GM23338 (cell line): ENCODE measurements around the gene NLE1. TPM values are rescaled to one million over a fixed set of nuclear protein-coding genes. Genes with fewer than 3 reads are reported as not detected.

Experiments used
- ATAC-seq: fragments of 200-7000 bp; cut with Tn5 transposase; 3 replicates; pipeline ENCODE4 v1.9.1; 2020
- DNase-seq: peaks from one replicate; pipeline ENCODE4 v3.0.0-alpha.2; 2015; ENCODE audit warnings: low spot score
- H2AFZ ChIP-seq: fragments of 200-600 bp; sonication (generic); 2 replicates; pipeline ENCODE4 v1.8.0; 2016; ENCODE audit warnings: antibody characterized with exemption, mild to moderate bottlenecking, moderate library complexity
- H3F3A ChIP-seq: fragments of 200-600 bp; sonication (generic); replicated peaks from 2 replicates; pipeline ENCODE4 v1.8.0; 2017; ENCODE audit warnings: antibody characterized with exemption, mixed run types, low read depth
- H3K27ac ChIP-seq: fragments of 200-600 bp; sonication (generic); 2 replicates; pipeline ENCODE4 v1.6.1; 2016; ENCODE audit warnings: low read depth
- H3K27me3 ChIP-seq: fragments of 200-600 bp; sonication (generic); 2 replicates; pipeline ENCODE4 v1.8.0; 2016; ENCODE audit warnings: mild to moderate bottlenecking, mixed run types, moderate library complexity; ENCODE audit not compliant: insufficient read depth
- H3K36me3 ChIP-seq: fragments of 200-600 bp; sonication (generic); 2 replicates; pipeline ENCODE4 v1.8.0; 2016; ENCODE audit warnings: mild to moderate bottlenecking; ENCODE audit not compliant: insufficient read depth
- H3K4me1 ChIP-seq: fragments of 200-600 bp; sonication (generic); 2 replicates; pipeline ENCODE4 v1.8.0; 2016; ENCODE audit warnings: mild to moderate bottlenecking, moderate library complexity; ENCODE audit not compliant: insufficient read depth
- H3K4me2 ChIP-seq: fragments of 200-600 bp; sonication (generic); 2 replicates; pipeline ENCODE4 v1.7.1; 2017; ENCODE audit warnings: mixed run types
- H3K4me3 ChIP-seq: fragments of 200-600 bp; sonication (generic); 2 replicates; pipeline ENCODE4 v1.6.1; 2016; ENCODE audit warnings: mixed run types
- H3K79me2 ChIP-seq: fragments of 200-600 bp; sonication (generic); replicated peaks from 2 replicates; pipeline ENCODE4 v1.8.0; 2017; ENCODE audit warnings: mild to moderate bottlenecking; ENCODE audit not compliant: insufficient read depth
- H3K9me2 ChIP-seq: fragments of 200-600 bp; sonication (generic); 2 replicates; pipeline ENCODE4 v1.8.0; 2017; ENCODE audit not compliant: insufficient read depth
- H4K20me1 ChIP-seq: fragments of 200-600 bp; sonication (generic); replicated peaks from 2 replicates; pipeline ENCODE4 v1.8.0; 2017; ENCODE audit warnings: mild to moderate bottlenecking; ENCODE audit not compliant: insufficient read depth
- H3K27ac Mint-ChIP-seq: 2 replicates; pipeline ENCODE4 v1.8.0; 2020; ENCODE audit warnings: inconsistent platforms, mild to moderate bottlenecking, moderate library complexity, mixed read lengths
- H3K27me3 Mint-ChIP-seq: 3 replicates; pipeline ENCODE4 v1.8.0; 2022; ENCODE audit warnings: low read depth, mild to moderate bottlenecking, moderate library complexity, mixed read lengths, inconsistent platforms; ENCODE audit not compliant: insufficient read depth, poor library complexity
- H3K36me3 Mint-ChIP-seq: 3 replicates; pipeline ENCODE4 v1.8.0; 2021; ENCODE audit warnings: low read depth, mild to moderate bottlenecking, inconsistent platforms, moderate library complexity, mixed read lengths
- H3K4me1 Mint-ChIP-seq: 3 replicates; pipeline ENCODE4 v1.8.0; 2020; ENCODE audit warnings: mild to moderate bottlenecking, inconsistent platforms, mixed read lengths
- H3K4me3 Mint-ChIP-seq: 3 replicates; pipeline ENCODE4 v1.8.0; 2021; ENCODE audit warnings: moderate library complexity, mild to moderate bottlenecking, inconsistent platforms, mixed read lengths
- H3K9me3 Mint-ChIP-seq: 3 replicates; pipeline ENCODE4 v1.8.0; 2020; ENCODE audit warnings: moderate library complexity, mild to moderate bottlenecking, inconsistent platforms, mixed read lengths
- CREB1 ChIP-seq: fragments of 250-450 bp; sonication (Bioruptor Pico); IDR thresholded peaks from 2 replicates; pipeline ENCODE4 v1.5.0; 2020; ENCODE audit warnings: low read depth, mild to moderate bottlenecking, moderate library complexity
- ETS1 ChIP-seq: IDR thresholded peaks from 2 replicates; pipeline ENCODE4 v1.6.1; 2016; ENCODE audit warnings: antibody characterized with exemption
- EZH2phosphoT487 ChIP-seq: fragments of 200-600 bp; sonication (generic); IDR thresholded peaks from one replicate; pipeline ENCODE4 v1.8.1; 2018; ENCODE audit warnings: antibody characterized with exemption; ENCODE audit not compliant: unreplicated experiment
- JUNB ChIP-seq: IDR thresholded peaks from one replicate; pipeline ENCODE4 v1.6.1; 2016; ENCODE audit warnings: antibody characterized with exemption; ENCODE audit not compliant: unreplicated experiment
- POLR2AphosphoS5 ChIP-seq: IDR thresholded peaks from 2 replicates; pipeline ENCODE4 v1.6.1; 2016; ENCODE audit warnings: antibody characterized with exemption, low read depth
- STAT1 ChIP-seq: IDR thresholded peaks from one replicate; pipeline ENCODE4 v1.6.1; 2016; ENCODE audit warnings: antibody characterized with exemption; ENCODE audit not compliant: unreplicated experiment
- ZNF114 ChIP-seq: fragments of 250-450 bp; sonication (Bioruptor Pico); IDR thresholded peaks from 2 replicates; pipeline ENCODE4 v1.5.0; 2020; ENCODE audit warnings: mild to moderate bottlenecking, moderate library complexity
- ZNF462 ChIP-seq: fragments of 250-450 bp; sonication (Bioruptor Pico); IDR thresholded peaks from 2 replicates; pipeline ENCODE4 v1.5.0; 2020; ENCODE audit warnings: mild to moderate bottlenecking, moderate library complexity
- polyA plus RNA-seq: library from polyadenylated mRNA; unstranded; fragments of >200 nt; fragmentation: Nextera tagmentation; extraction: Ambion mirVana; gene quantifications from 2 replicates; pipeline ENCODE4 v1.2.1, GENCODE V29; 2016
- total RNA-seq: library from RNA; depleted of rRNA; stranded (reverse); fragments of >200 nt; shearing (Covaris generic); gene quantifications from 2 replicates; pipeline ENCODE4 v1.2.3, GENCODE V29; 2014
- TF ChIP-seq, protein P1 (sequence below): IDR thresholded peaks from one replicate; pipeline ENCODE4 v1.6.1; 2018; ENCODE audit warnings: antibody characterized with exemption; ENCODE audit not compliant: unreplicated experiment

NLE1 gene
- total and polyA plus RNA-seq, 2 experiments from 2014 or later = 16.6 to 66.4 TPM

- Mint-ChIP-seq H3K4me1 (peaks cover 20% of the 10 kb centered on the region), H3K27me3 (peaks cover 25% of the 10 kb centered on the region), H3K27ac (no peak overlapping the region), H3K36me3 (no peaks in the 10 kb centered on the region), H3K4me3 (no peak overlapping the region), H3K9me3 (no peaks in the 10 kb centered on the region)
- no peak for TF ChIP-seq ZNF114 (CRISPR knock-in tag)
- no peak for TF ChIP-seq STAT1
- TF ChIP-seq CREB1 (CRISPR knock-in tag) = no peak
- TF ChIP-seq, protein P1, sequence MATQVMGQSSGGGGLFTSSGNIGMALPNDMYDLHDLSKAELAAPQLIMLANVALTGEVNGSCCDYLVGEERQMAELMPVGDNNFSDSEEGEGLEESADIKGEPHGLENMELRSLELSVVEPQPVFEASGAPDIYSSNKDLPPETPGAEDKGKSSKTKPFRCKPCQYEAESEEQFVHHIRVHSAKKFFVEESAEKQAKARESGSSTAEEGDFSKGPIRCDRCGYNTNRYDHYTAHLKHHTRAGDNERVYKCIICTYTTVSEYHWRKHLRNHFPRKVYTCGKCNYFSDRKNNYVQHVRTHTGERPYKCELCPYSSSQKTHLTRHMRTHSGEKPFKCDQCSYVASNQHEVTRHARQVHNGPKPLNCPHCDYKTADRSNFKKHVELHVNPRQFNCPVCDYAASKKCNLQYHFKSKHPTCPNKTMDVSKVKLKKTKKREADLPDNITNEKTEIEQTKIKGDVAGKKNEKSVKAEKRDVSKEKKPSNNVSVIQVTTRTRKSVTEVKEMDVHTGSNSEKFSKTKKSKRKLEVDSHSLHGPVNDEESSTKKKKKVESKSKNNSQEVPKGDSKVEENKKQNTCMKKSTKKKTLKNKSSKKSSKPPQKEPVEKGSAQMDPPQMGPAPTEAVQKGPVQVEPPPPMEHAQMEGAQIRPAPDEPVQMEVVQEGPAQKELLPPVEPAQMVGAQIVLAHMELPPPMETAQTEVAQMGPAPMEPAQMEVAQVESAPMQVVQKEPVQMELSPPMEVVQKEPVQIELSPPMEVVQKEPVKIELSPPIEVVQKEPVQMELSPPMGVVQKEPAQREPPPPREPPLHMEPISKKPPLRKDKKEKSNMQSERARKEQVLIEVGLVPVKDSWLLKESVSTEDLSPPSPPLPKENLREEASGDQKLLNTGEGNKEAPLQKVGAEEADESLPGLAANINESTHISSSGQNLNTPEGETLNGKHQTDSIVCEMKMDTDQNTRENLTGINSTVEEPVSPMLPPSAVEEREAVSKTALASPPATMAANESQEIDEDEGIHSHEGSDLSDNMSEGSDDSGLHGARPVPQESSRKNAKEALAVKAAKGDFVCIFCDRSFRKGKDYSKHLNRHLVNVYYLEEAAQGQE = no peak
- no peak for TF ChIP-seq POLR2AphosphoS5
- no peak for TF ChIP-seq EZH2phosphoT487
- TF ChIP-seq ETS1 = no peak
- TF ChIP-seq JUNB = no peak
- no peak for TF ChIP-seq ZNF462
- H3F3A ChIP-seq = no peaks in the 10 kb centered on the region
- no peaks in the 10 kb centered on the region for H3K36me3 ChIP-seq
- no peak overlapping the region for H2AFZ ChIP-seq
- ATAC-seq (no peak), DNase-seq (no peak)
- no peaks in the 10 kb centered on the region for H4K20me1 ChIP-seq
- peaks cover 7% of the 10 kb centered on the region for H3K79me2 ChIP-seq
- no peaks in the 10 kb centered on the region for H3K27me3 ChIP-seq
- H3K4me1 ChIP-seq = no peaks in the 10 kb centered on the region
- H3K4me3 ChIP-seq = no peak overlapping the region
- H3K27ac ChIP-seq = no peak overlapping the region
- H3K9me2 ChIP-seq = no peaks in the 10 kb centered on the region
- no peak overlapping the region for H3K4me2 ChIP-seq
Measured at GRCh38 chr17:35146214-35146833, 4.2 kb upstream of the NLE1 start.
